Type B pancreatic cell (in vitro differentiated cells): ENCODE results near the gene TTLL5. TPM values are rescaled to one million over a fixed set of nuclear protein-coding genes. Genes with fewer than 3 reads are reported as not detected.

Experiments
- DNase-seq: peaks from one replicate; pipeline ENCODE4 v3.0.0; 2021; ENCODE audit warnings: mixed read lengths; ENCODE audit not compliant: unreplicated experiment; ENCODE audit errors: extremely low spot score
- H3K27ac Mint-ChIP-seq: 2 replicates; pipeline ENCODE4 v1.8.0; 2021; ENCODE audit warnings: mild to moderate bottlenecking, mixed read lengths
- H3K27me3 Mint-ChIP-seq: 2 replicates; pipeline ENCODE4 v1.8.0; 2021; ENCODE audit warnings: mixed read lengths
- H3K36me3 Mint-ChIP-seq: 2 replicates; pipeline ENCODE4 v1.8.0; 2021; ENCODE audit warnings: mixed read lengths
- H3K4me1 Mint-ChIP-seq: one replicate; pipeline ENCODE4 v1.8.0; 2021; ENCODE audit warnings: mixed read lengths; ENCODE audit not compliant: unreplicated experiment
- H3K4me3 Mint-ChIP-seq: 2 replicates; pipeline ENCODE4 v1.8.0; 2021; ENCODE audit warnings: mild to moderate bottlenecking, mixed read lengths
- H3K9me3 Mint-ChIP-seq: 2 replicates; pipeline ENCODE4 v1.8.0; 2021; ENCODE audit warnings: mixed read lengths
- CTCF ChIP-seq: fragments of 200-600 bp; sonication (generic); conservative IDR thresholded peaks from 2 replicates; pipeline ENCODE4 v1.5.0; 2021; ENCODE audit warnings: antibody characterized with exemption, mild to moderate bottlenecking
- total RNA-seq: library from RNA; stranded (reverse); gene quantifications from 2 replicates; pipeline ENCODE4 v1.2.1, GENCODE V29; 2021; ENCODE audit warnings: low replicate concordance

The TTLL5 gene
- total RNA-seq, 1 donor from 2014 or later = 44.7 TPM

- Mint-ChIP-seq H3K36me3 (peaks cover 36% of the 10 kb centered on the region), H3K27me3 (no peaks in the 10 kb centered on the region), H3K9me3 (no peaks in the 10 kb centered on the region), H3K27ac (no peak overlapping the region), H3K4me1 (no peaks in the 10 kb centered on the region), H3K4me3 (no peak overlapping the region)
- DNase-seq = no peak
- no peak for TF ChIP-seq CTCF
These were observed 96.8 kb downstream of the TTLL5 start for GRCh38 chr14:75757644-75758402.

- H3K36me3 Mint-ChIP-seq = peaks cover 14% of the 10 kb centered on the region
- no peaks in the 10 kb centered on the region for H3K9me3 Mint-ChIP-seq
- H3K4me3 Mint-ChIP-seq = no peak overlapping the region
- no peak for DNase-seq
- no peaks in the 10 kb centered on the region for H3K4me1 Mint-ChIP-seq
- no peak overlapping the region for H3K27ac Mint-ChIP-seq
- no peaks in the 10 kb centered on the region for H3K27me3 Mint-ChIP-seq
- no peak for TF ChIP-seq CTCF
These were observed 103.0 kb downstream of the TTLL5 start for GRCh38 chr14:75764020-75764419.

- H3K9me3 Mint-ChIP-seq = no peaks in the 10 kb centered on the region
- no peaks in the 10 kb centered on the region for H3K4me1 Mint-ChIP-seq
- no peak for TF ChIP-seq CTCF
- no peak for DNase-seq
- no peaks in the 10 kb centered on the region for H3K27me3 Mint-ChIP-seq
- H3K4me3 Mint-ChIP-seq = no peak overlapping the region
- no peak overlapping the region for H3K27ac Mint-ChIP-seq
- H3K36me3 Mint-ChIP-seq = peaks cover 1% of the 10 kb centered on the region
These were observed 108.1 kb downstream of the TTLL5 start for GRCh38 chr14:75769047-75769685.

GRCh38 chr14:75770635-75771034, 109.6 kb downstream of the TTLL5 start:
- Mint-ChIP-seq H3K27ac (no peak overlapping the region), H3K9me3 (no peaks in the 10 kb centered on the region), H3K4me1 (no peaks in the 10 kb centered on the region), H3K27me3 (no peaks in the 10 kb centered on the region), H3K36me3 (peaks cover 11% of the 10 kb centered on the region), H3K4me3 (no peak overlapping the region)
- DNase-seq = no peak
- no peak for TF ChIP-seq CTCF

- Mint-ChIP-seq H3K9me3 (no peaks in the 10 kb centered on the region), H3K4me3 (no peak overlapping the region), H3K36me3 (peaks cover 17% of the 10 kb centered on the region), H3K27me3 (no peaks in the 10 kb centered on the region), H3K27ac (no peak overlapping the region), H3K4me1 (no peaks in the 10 kb centered on the region)
- TF ChIP-seq CTCF = no peak
- no peak for DNase-seq
These were observed 110.5 kb downstream of the TTLL5 start for GRCh38 chr14:75771595-75771994.
